Common myeloid progenitor, CD34-positive (primary cell): ENCODE results near the gene PLD2.
"Not testable (repeated sequence)": the region's sequence is repeated elsewhere in the genome, so short reads cannot be mapped to it uniquely, and the experiment has no call there.

Experiments used
- CTCF ChIA-PET: fragments of 350-600 bp; sonication (Branson Sonifier 250); formaldehyde crosslinking; loops from one replicate; lab custom pipeline; 2021; ENCODE audit warnings: antibody characterized with exemption; lab: Charles Lee
- POLR2A ChIA-PET: fragments of 350-600 bp; sonication (Branson Sonifier 250); formaldehyde crosslinking; loops from one replicate; lab custom pipeline; 2021; ENCODE audit warnings: antibody characterized with exemption; lab: Charles Lee
- DNase-seq, 3 donors: peaks; one replicate each; pipeline versions ENCODE4 v3.0.0 to v3.0.0-alpha.2; 2013
- H3K27ac ChIP-seq, 2 experiments: 1 replicate in 1 of 2; 2 replicates in 1 of 2; pipeline ENCODE4 v1.7.0; 2013; ENCODE audit warnings: inconsistent platforms in 2 of 2, low read length in 2 of 2, mild to moderate bottlenecking in 2 of 2, low read depth in 1 of 2, moderate library complexity in 1 of 2; ENCODE audit not compliant: severe bottlenecking in 2 of 2, insufficient read depth in 1 of 2, poor library complexity in 1 of 2
- H3K27me3 ChIP-seq, 5 experiments: replicated peaks in 2 of 5; 1 replicate in 3 of 5; 2 replicates in 2 of 5; pipeline versions ENCODE4 v1.6.1 to v1.7.0; 2013; ENCODE audit warnings: low read length in 4 of 5, mild to moderate bottlenecking in 2 of 5, moderate library complexity in 2 of 5, inconsistent platforms in 1 of 5; ENCODE audit not compliant: insufficient read depth in 5 of 5, control insufficient read depth in 4 of 5
- H3K36me3 ChIP-seq, 4 experiments: 1 replicate in 2 of 4; 2 replicates in 2 of 4; pipeline versions ENCODE4 v1.6.1 to v1.7.0; 2013; ENCODE audit warnings: low read length in 3 of 4, control low read depth in 1 of 4, mild to moderate bottlenecking in 1 of 4; ENCODE audit not compliant: control insufficient read depth in 4 of 4, insufficient read depth in 4 of 4
- H3K4me1 ChIP-seq, 4 experiments: 1 replicate in 3 of 4; 2 replicates in 1 of 4; pipeline versions ENCODE4 v1.6.1 to v1.7.1; 2013; ENCODE audit warnings: low read length in 3 of 4, mild to moderate bottlenecking in 3 of 4, control low read depth in 1 of 4, inconsistent platforms in 1 of 4, moderate library complexity in 1 of 4; ENCODE audit not compliant: control insufficient read depth in 4 of 4, insufficient read depth in 4 of 4; ENCODE audit errors: control extremely low read depth in 1 of 4
- H3K4me3 ChIP-seq, 7 experiments: 1 replicate in 4 of 7; 2 replicates in 3 of 7; pipeline versions ENCODE4 v1.5.1 to v1.7.0; 2013; ENCODE audit warnings: mild to moderate bottlenecking in 7 of 7, low read length in 6 of 7, moderate library complexity in 6 of 7, inconsistent platforms in 2 of 7, low read depth in 2 of 7, control low read depth in 1 of 7; ENCODE audit not compliant: insufficient read depth in 4 of 7, control insufficient read depth in 1 of 7; ENCODE audit errors: extremely low read depth in 1 of 7
- H3K9me3 ChIP-seq, 5 experiments: 1 replicate in 4 of 5; 2 replicates in 1 of 5; pipeline versions ENCODE4 v1.6.1 to v1.7.1; 2013; ENCODE audit warnings: low read length in 4 of 5, mild to moderate bottlenecking in 2 of 5, inconsistent platforms in 1 of 5, low read depth in 1 of 5, moderate library complexity in 1 of 5; ENCODE audit not compliant: control insufficient read depth in 4 of 5, insufficient read depth in 2 of 5; ENCODE audit errors: control extremely low read depth in 1 of 5
- WGBS: methylation state at CpG from one replicate; pipeline ENCODE4 v1.1.5; 2013; ENCODE audit not compliant: insufficient coverage; 5-methylcytosine and 5-hydroxymethylcytosine counted together

The PLD2 gene

DNA sequence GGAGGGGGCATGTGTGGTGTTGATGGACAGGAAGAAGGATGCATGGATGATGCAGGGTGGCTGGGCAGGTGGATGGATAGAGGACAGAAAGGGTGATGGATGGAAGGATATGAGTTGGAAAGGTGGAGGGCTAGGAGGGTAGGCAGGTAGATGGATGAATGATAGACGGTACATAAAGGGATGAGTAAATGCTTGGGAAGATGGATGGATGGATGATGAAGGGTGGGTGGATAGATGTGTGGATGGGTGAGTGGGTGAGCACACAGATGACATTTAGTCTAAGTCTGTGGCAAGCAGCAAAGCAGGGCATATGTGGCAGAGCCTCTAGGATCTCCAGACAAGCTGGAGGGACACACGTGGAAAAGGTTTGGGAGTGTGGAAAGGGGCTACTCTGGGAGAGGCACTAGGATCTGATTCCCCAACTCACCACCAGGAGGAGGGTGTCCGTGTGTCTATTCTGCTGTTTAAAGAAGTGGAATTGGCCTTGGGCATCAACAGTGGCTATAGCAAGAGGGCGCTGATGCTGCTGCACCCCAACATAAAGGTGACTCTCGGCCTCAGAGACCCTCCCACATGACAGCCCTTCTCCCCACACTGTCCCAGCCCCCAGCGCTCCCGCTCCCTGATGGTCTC is 8.2 kb downstream of the PLD2 start:
- no peak for DNase-seq
- WGBS: 92% methylated on average over 7 of the region's 7 CpGs
- CTCF ChIA-PET: interaction anchor here (0.8 to 1.0 kb wide), 2 partner anchors 59 to 73 kb away, joined by 3 read pairs; no protein-coding TSS in a partner anchor

DNA sequence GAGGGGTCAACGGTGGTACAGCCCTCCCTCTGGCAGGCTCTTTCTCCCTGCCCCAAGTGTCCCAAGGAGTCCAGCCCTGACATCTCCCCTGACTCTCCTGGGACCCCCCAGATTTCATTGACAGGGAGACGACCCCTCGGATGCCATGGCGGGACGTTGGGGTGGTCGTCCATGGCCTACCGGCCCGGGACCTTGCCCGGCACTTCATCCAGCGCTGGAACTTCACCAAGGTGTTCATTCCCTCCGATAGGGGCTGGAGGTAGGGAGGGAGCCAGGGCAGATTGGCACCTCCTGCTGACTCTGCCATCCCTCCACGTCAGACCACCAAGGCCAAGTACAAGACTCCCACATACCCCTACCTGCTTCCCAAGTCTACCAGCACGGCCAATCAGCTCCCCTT is 9.9 kb downstream of the PLD2 start:
- H3K27me3 ChIP-seq: peaks cover 0 to 2% (median 0%) of the 10 kb centered on the region in 5 experiments
- ChIA-PET CTCF (no interaction called here), POLR2A (no interaction called here)
- WGBS: 97% methylated on average over 8 of the region's 13 CpGs
- H3K4me3 ChIP-seq: no peak overlapping the region
- DNase-seq: no peak
- no peaks in the 10 kb centered on the region for H3K36me3 ChIP-seq
- no peaks in the 10 kb centered on the region for H3K9me3 ChIP-seq
- no peaks in the 10 kb centered on the region for H3K4me1 ChIP-seq
- no peak overlapping the region for H3K27ac ChIP-seq

More for the DNA sequence above, 8.2 kb downstream of the PLD2 start:
- no peak overlapping the region for H3K4me3 ChIP-seq
- H3K36me3 ChIP-seq: no peaks in the 10 kb centered on the region
- POLR2A ChIA-PET: no interaction called here
- H3K27ac ChIP-seq: no peak overlapping the region
- peaks cover 0 to 2% (median 0%) of the 10 kb centered on the region in 5 experiments for H3K27me3 ChIP-seq
- H3K9me3 ChIP-seq: no peaks in the 10 kb centered on the region
- H3K4me1 ChIP-seq: peaks cover 0 to 4% (median 1%) of the 10 kb centered on the region in 4 experiments

DNA sequence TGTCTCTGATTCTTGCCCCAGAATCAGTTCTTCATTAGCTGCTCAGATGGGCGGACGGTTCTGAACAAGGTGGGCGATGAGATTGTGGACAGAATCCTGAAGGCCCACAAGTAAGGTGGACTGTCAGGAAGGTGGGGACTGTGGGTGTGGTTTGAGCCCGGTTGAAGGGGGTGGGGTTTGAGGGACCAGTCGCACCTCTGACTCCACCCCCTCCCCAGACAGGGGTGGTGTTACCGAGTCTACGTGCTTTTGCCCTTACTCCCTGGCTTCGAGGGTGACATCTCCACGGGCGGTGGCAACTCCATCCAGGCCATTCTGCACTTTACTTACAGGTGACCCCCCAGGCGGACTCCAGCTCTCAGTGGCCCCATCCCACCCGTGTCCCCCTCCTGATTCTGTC is 11.3 kb downstream of the PLD2 start:
- H3K4me1 ChIP-seq: no peaks in the 10 kb centered on the region
- H3K27me3 ChIP-seq: peaks cover 0 to 2% (median 0%) of the 10 kb centered on the region in 5 experiments
- no peaks in the 10 kb centered on the region for H3K9me3 ChIP-seq
- ChIA-PET POLR2A (no interaction called here), CTCF (no interaction called here)
- no peak overlapping the region for H3K27ac ChIP-seq
- H3K4me3 ChIP-seq: no peak overlapping the region
- no peaks in the 10 kb centered on the region for H3K36me3 ChIP-seq
- 92% methylated on average over 8 of the region's 12 CpGs for WGBS
- no peak for DNase-seq

DNA sequence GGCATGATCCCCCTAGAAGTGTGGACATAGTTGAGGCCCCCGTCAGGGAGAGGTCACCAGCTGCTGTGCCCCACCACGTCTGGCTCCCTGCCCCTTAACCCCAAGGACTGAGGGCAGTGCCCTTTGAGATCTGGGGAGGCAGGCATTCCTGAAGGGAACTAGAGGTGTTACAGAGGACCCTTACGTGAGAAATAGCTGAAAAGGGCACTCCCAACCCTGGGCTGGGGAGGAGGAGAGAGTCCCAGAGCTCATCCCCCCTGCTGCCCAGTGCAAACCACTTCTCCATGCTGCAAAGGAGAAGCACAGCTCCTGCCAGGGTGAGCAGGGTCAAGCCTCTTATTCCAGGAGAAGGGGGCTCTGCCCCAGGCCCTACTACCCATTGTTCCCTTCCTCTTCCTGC is 15.9 kb downstream of the PLD2 start:
- ChIA-PET CTCF (interaction anchor here (1.3 kb wide), 1 partner anchor 18 kb away, joined by 3 read pairs; no protein-coding TSS in a partner anchor), POLR2A (no interaction called here)
- no peak for DNase-seq
- H3K36me3 ChIP-seq: no peaks in the 10 kb centered on the region
- no peak overlapping the region for H3K27ac ChIP-seq
- no peaks in the 10 kb centered on the region for H3K9me3 ChIP-seq
- 100% methylated on average over 1 of the region's 3 CpGs for WGBS
- no peaks in the 10 kb centered on the region for H3K4me1 ChIP-seq
- H3K4me3 ChIP-seq: no peak overlapping the region
- H3K27me3 ChIP-seq: peaks cover 0 to 2% (median 0%) of the 10 kb centered on the region in 5 experiments

DNA sequence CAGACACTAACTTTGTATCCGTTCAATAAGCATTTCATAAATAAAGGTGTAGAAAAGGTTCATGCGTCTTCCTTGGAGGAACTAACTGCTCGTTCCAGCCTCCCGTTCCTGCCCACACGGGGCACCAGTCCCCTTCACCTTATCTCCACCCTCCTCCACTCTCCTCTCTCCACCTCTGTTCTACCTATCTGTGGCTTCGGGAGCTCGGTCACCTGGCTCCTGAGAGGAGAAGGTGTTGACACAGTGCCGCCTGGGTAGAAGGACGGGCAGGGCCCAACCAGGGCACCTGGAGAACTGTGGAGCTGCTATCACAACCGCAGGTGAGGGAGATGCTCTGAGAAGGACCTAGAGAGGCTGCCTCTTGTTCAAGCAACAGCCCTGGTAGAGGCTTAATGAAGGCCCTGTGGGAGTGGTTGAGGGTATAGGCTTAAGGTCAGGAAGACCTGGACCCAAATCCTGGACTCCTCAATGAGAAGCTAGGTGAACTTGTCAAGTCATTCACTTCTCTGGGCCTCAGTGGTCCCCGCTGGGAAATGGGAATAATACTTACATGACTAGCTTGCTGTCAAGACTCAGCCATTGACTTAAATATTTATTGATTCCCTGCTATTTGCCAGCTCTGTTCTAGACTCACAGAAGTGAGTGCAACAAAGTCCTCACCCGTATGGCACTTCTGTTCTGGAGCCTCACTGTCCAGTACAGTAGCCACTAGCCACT is 16.6 kb downstream of the PLD2 start:
- Histone ChIP-seq H3K4me1 (no peaks in the 10 kb centered on the region), H3K9me3 (no peaks in the 10 kb centered on the region), H3K27ac (no peak overlapping the region), H3K4me3 (no peak overlapping the region), H3K27me3 (peaks cover 0 to 2% (median 0%) of the 10 kb centered on the region in 5 experiments), H3K36me3 (no peaks in the 10 kb centered on the region)
- no peak for DNase-seq
- 90% methylated on average over 6 of the region's 12 CpGs for WGBS
- POLR2A ChIA-PET: no interaction called here
- CTCF ChIA-PET: interaction anchor here (1.2 to 1.3 kb wide), 2 partner anchors 17 to 19 kb away, joined by 3 read pairs; no protein-coding TSS in a partner anchor

DNA sequence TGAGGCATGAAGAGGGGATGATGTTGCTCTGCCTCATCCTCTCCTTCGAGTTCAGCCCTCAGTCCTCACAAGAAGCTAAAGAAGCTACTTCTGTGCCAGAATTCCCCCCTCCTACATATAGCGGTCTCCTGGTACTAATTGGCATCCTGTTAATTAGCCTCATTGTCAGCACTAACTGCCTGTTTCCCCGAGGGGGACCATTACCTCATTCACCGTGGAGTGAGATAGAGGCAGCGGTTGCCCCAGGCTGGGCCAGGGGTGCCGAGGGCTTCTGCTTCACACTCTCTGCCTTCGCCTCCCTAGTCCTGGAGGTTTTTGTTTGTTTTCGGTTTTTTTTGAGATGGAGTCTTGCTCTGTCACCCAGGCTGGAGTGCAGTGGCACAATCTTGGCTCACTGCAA is 20.4 kb downstream of the PLD2 start:
- no peaks in the 10 kb centered on the region for H3K36me3 ChIP-seq
- 67% methylated on average over 2 of the region's 8 CpGs for WGBS
- H3K27ac ChIP-seq: no peak overlapping the region
- H3K4me1 ChIP-seq: no peaks in the 10 kb centered on the region
- H3K9me3 ChIP-seq: no peaks in the 10 kb centered on the region
- ChIA-PET CTCF (no interaction called here), POLR2A (no interaction called here)
- no peak for DNase-seq
- no peak overlapping the region for H3K4me3 ChIP-seq
- peaks cover 0 to 2% (median 0%) of the 10 kb centered on the region in 5 experiments for H3K27me3 ChIP-seq

DNA sequence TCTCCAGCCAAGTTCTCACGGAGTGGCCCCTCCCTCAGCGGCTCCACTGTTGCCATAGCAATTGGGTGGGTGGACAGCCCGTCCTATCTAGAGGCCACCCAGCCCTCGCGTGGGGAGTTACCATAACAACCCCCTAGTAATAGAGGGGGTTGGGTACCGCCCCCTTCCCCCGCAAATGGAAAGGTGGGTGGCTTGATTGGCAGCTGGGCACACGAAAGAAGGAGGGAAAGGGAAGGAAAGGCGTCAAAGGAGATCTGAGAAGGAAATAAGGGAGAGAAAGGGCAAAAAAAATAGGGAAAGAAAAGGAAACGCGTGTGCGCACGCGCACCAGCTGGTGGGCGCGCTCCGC is 25.9 kb downstream of the PLD2 start:
- H3K27me3 ChIP-seq, H3K36me3 ChIP-seq, CTCF ChIA-PET, H3K9me3 ChIP-seq, DNase-seq: not testable (repeated sequence)
- peaks cover 4 to 22% (median 12%) of the 10 kb centered on the region in 4 experiments for H3K4me1 ChIP-seq
- H3K27ac ChIP-seq: peak overlapping the region in 1 of 2 experiments; percentile 76
- 0% methylated on average over 2 of the region's 17 CpGs for WGBS
- POLR2A ChIA-PET: interaction anchor here (0.6 kb wide), 1 partner anchor 53 kb away, joined by 5 read pairs; no protein-coding TSS in a partner anchor
- peak overlapping the region; percentile 65 to 87 (median 81) for H3K4me3 ChIP-seq
